HCT116 (cell line): ENCODE data around the gene SYNJ1. TPM values are rescaled to one million over a fixed set of nuclear protein-coding genes. Genes with fewer than 3 reads are reported as not detected.

Experiments used
- CBX3 ChIP-seq: IDR thresholded peaks from 2 replicates; pipeline ENCODE4 v1.6.1; 2012; ENCODE audit warnings: low read depth
- EGR1 ChIP-seq: IDR thresholded peaks from 2 replicates; pipeline ENCODE4 v1.6.1; 2012; ENCODE audit warnings: low read depth
- ELF1 ChIP-seq: IDR thresholded peaks from 2 replicates; pipeline ENCODE4 v1.6.1; 2012; ENCODE audit warnings: low read depth, borderline replicate concordance
- EZH2 ChIP-seq: fragments of 200-600 bp; sonication (generic); IDR thresholded peaks from 2 replicates; pipeline ENCODE4 v1.6.1; 2017; ENCODE audit warnings: antibody characterized with exemption, mixed run types
- EZH2phosphoT487 ChIP-seq: fragments of 200-600 bp; IDR thresholded peaks from 2 replicates; pipeline ENCODE4 v1.6.1; 2018; ENCODE audit warnings: antibody characterized with exemption, borderline replicate concordance
- FOSL1 ChIP-seq: IDR thresholded peaks from 2 replicates; pipeline ENCODE4 v1.6.1; 2012; ENCODE audit warnings: low read depth
- JUND ChIP-seq: IDR thresholded peaks from 2 replicates; pipeline ENCODE4 v1.6.1; 2012
- POLR2AphosphoS5 ChIP-seq: IDR thresholded peaks from 2 replicates; pipeline ENCODE4 v1.6.1; 2011; ENCODE audit warnings: mild to moderate bottlenecking, low read depth, low read length, moderate library complexity
- RAD21 ChIP-seq: IDR thresholded peaks from 2 replicates; pipeline ENCODE4 v1.6.1; 2012; ENCODE audit warnings: low read depth, mild to moderate bottlenecking
- REST ChIP-seq: IDR thresholded peaks from 2 replicates; pipeline ENCODE4 v1.6.1; 2012; ENCODE audit warnings: low read depth
- SIN3A ChIP-seq: IDR thresholded peaks from 2 replicates; pipeline ENCODE4 v1.6.1; 2012; ENCODE audit warnings: low read depth
- SP1 ChIP-seq: IDR thresholded peaks from 2 replicates; pipeline ENCODE4 v1.6.1; 2012; ENCODE audit warnings: low read depth
- TCF7L2 ChIP-seq: IDR thresholded peaks from 2 replicates; pipeline ENCODE4 v1.7.0; 2011; ENCODE audit warnings: borderline replicate concordance, inconsistent platforms; ENCODE audit not compliant: insufficient read depth, insufficient read length; ENCODE audit errors: extremely low read depth
- YY1 ChIP-seq: IDR thresholded peaks from 2 replicates; pipeline ENCODE4 v1.6.1; 2011; ENCODE audit warnings: low read length, low read depth, moderate library complexity, mild to moderate bottlenecking; ENCODE audit not compliant: insufficient replicate concordance; ENCODE audit errors: extremely low read depth
- total RNA-seq: library from RNA; stranded (reverse); gene quantifications from one replicate; pipeline ENCODE4 v1.2.1, GENCODE V29; 2021; ENCODE audit not compliant: unreplicated experiment

Gene SYNJ1
- total RNA-seq, 1 experiment from 2014 or later = 7.2 TPM

- TF ChIP-seq RAD21 = no peak
- TF ChIP-seq TCF7L2 = no peak
- no peak for TF ChIP-seq EZH2
- TF ChIP-seq EZH2phosphoT487 = no peak
- no peak for TF ChIP-seq EGR1
- no peak for TF ChIP-seq POLR2AphosphoS5
- no peak for TF ChIP-seq YY1
- TF ChIP-seq REST = no peak
- TF ChIP-seq SP1 = no peak
- no peak for TF ChIP-seq SIN3A
- no peak for TF ChIP-seq ELF1
- TF ChIP-seq JUND = no peak
- no peak for TF ChIP-seq CBX3
- TF ChIP-seq FOSL1 = no peak
Measured at GRCh38 chr21:32658524-32658923, 69.3 kb downstream of the SYNJ1 start (continued).
